GM18907 (cell line): ENCODE data around the gene DNMT3A.

Experiments
- ATAC-seq: cut with Tn5 transposase; IDR thresholded peaks from one replicate; pipeline ENCODE4 v1.9.1; 2021; ENCODE audit warnings: mild to moderate bottlenecking, moderate library complexity; ENCODE audit not compliant: unreplicated experiment

DNMT3A gene

DNA sequence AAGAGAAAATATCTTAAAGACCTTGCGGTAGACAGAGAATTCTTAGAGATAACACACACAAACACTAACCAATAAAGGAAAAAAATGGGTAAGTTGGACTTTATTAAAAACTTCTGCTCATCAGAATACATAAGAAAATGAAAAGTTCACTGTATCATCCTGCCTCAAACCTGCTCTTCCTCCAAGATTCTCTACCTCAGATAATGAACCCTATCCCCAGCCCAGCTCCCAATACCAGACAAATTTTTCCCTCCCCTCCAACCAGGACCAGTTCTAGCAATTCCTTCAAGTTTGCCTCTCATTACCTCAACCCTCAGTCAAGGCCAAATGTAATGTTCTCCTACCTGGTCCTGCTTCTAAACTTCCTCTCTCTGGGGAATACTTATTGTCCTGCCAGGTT, 79.4 kb downstream of the DNMT3A start:
- no peak for ATAC-seq

GRCh38 chr2:25259737-25260124, 82.0 kb downstream of the DNMT3A start:
- no peak for ATAC-seq

- ATAC-seq: no peak
Observed at GRCh38 chr2:25258847-25259736, 82.6 kb downstream of the DNMT3A start.

GRCh38 chr2:25257931-25258846, 83.5 kb downstream of the DNMT3A start:
- no peak for ATAC-seq

- ATAC-seq: no peak
Observed at GRCh38 chr2:25257032-25257552, 84.6 kb downstream of the DNMT3A start.

- no peak for ATAC-seq
Observed at GRCh38 chr2:25256488-25256875, 85.2 kb downstream of the DNMT3A start.

- ATAC-seq: no peak
Observed at GRCh38 chr2:25255745-25256487, 85.8 kb downstream of the DNMT3A start.

- no peak for ATAC-seq
Observed at GRCh38 chr2:25254961-25255360, 86.8 kb downstream of the DNMT3A start.

DNA sequence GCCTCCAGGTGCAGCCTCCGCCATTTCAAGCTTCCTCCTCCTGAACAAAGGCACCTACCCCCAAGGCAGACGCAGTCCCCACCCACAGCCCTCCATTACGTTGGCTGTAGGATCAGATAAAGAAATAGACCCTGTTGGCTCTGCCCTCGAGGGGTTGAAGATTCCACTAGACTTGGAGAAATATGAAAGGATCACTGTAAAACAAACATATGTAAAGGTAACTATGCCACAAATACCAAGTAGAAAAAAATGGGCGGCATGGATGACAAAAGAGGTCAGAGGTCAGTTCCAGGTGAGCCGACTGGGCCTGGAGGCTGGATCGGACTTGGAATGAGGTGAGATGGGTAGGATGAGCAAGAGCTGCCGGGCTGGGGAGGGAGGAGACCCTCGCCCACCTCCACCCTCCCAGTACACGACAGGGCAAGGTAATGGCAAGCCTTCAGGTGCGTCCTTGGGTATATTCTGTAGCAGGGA, 88.5 kb downstream of the DNMT3A start:
- ATAC-seq: no peak

GRCh38 chr2:25252291-25253152, 89.2 kb downstream of the DNMT3A start:
- peak; percentile 41 for ATAC-seq

GRCh38 chr2:25251422-25252273, 90.1 kb downstream of the DNMT3A start:
- ATAC-seq: peak; percentile 36

DNA sequence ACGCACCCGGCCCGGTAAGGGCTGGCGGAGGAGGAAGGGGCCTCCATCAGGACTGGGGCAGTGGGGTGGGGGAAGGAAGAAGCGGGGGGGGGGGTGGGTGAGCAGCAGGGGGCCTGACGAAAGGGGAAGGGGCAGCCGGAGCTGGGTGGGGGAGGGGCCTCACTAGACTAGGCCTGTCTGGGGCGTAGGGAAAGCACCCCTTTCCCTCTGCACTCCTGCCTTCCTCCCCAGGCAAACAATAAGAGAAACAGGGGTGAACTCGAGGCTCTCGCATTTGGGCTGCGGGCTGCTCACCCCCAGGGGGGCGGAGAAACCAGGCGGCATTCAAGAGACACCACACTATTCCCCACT, 90.7 kb downstream of the DNMT3A start:
- ATAC-seq: no peak

- ATAC-seq: no peak
Observed at GRCh38 chr2:25250331-25251070, 91.2 kb downstream of the DNMT3A start.

- no peak for ATAC-seq
Observed at GRCh38 chr2:25249785-25250184, 91.9 kb downstream of the DNMT3A start.

GRCh38 chr2:25247792-25248512, 93.8 kb downstream of the DNMT3A start:
- ATAC-seq: no peak

- ATAC-seq: no peak
Observed at GRCh38 chr2:25246558-25247290, 95.0 kb downstream of the DNMT3A start.

DNA sequence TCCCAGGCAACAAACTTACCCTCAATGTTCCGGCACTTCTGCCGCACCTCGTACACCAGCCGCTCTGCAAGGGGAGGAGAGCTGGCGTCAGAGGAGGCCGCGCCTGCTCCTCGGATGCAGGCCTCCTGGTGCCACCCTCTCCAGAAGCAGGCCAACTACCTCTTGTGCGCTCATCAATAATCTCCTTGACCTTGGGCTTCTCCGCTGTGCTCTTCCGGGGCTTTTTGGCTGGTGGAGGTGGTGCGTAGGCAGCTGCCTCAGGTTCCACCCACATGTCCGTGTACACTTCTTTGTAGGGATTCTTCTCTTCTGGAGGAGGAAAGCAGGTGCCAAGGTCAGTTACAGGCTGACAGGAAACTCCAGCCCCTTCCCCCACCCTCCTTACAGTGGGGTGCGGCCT, 95.7 kb downstream of the DNMT3A start:
- no peak for ATAC-seq
